Endodermal cell (in vitro differentiated cells): ENCODE data around the gene PCNT. TPM values are rescaled to one million over a fixed set of nuclear protein-coding genes. Genes with fewer than 3 reads are reported as not detected.

Experiments used
- DNase-seq: peaks from one replicate; pipeline ENCODE4 v3.0.0-alpha.2; 2017
- H3K27ac ChIP-seq: 2 replicates; pipeline ENCODE4 v1.5.1; 2013; ENCODE audit warnings: mild to moderate bottlenecking, low read depth, low read length, moderate library complexity
- H3K27me3 ChIP-seq: 2 replicates; pipeline ENCODE4 v1.6.1; 2013; ENCODE audit warnings: mild to moderate bottlenecking, low read length, moderate library complexity; ENCODE audit not compliant: insufficient read depth, control insufficient read depth, poor library complexity, severe bottlenecking
- H3K36me3 ChIP-seq: 2 replicates; pipeline ENCODE4 v1.7.0; 2013; ENCODE audit warnings: mild to moderate bottlenecking, low read length, moderate library complexity; ENCODE audit not compliant: control insufficient read depth, insufficient read depth
- H3K4me1 ChIP-seq: one replicate; pipeline ENCODE4 v1.7.0; 2013; ENCODE audit warnings: low read length; ENCODE audit not compliant: control insufficient read depth, insufficient read depth
- H3K4me3 ChIP-seq: 2 replicates; pipeline ENCODE4 v1.5.1; 2013; ENCODE audit warnings: mild to moderate bottlenecking, low read length, moderate library complexity
- H3K9ac ChIP-seq: 2 replicates; pipeline ENCODE4 v1.6.1; 2013; ENCODE audit warnings: mild to moderate bottlenecking, low read length, moderate library complexity; ENCODE audit not compliant: poor library complexity, severe bottlenecking; ENCODE audit errors: extremely low read depth
- H3K9me3 ChIP-seq: 2 replicates; pipeline ENCODE4 v1.6.1; 2013; ENCODE audit warnings: mild to moderate bottlenecking, low read length, moderate library complexity; ENCODE audit not compliant: control insufficient read depth
- H3K27ac Mint-ChIP-seq: 2 replicates; pipeline ENCODE4 v1.8.0; 2020; ENCODE audit warnings: mixed read lengths
- H3K27me3 Mint-ChIP-seq: 2 replicates; pipeline ENCODE4 v1.8.0; 2021; ENCODE audit warnings: mild to moderate bottlenecking, mixed read lengths; ENCODE audit not compliant: insufficient read depth
- H3K36me3 Mint-ChIP-seq: 2 replicates; pipeline ENCODE4 v1.8.0; 2020; ENCODE audit warnings: low read depth, mixed read lengths
- H3K4me1 Mint-ChIP-seq: 2 replicates; pipeline ENCODE4 v1.8.0; 2020; ENCODE audit warnings: mixed read lengths
- H3K4me3 Mint-ChIP-seq: 2 replicates; pipeline ENCODE4 v1.8.0; 2020; ENCODE audit warnings: mild to moderate bottlenecking, moderate library complexity, mixed read lengths
- H3K9me3 Mint-ChIP-seq: 2 replicates; pipeline ENCODE4 v1.8.0; 2020; ENCODE audit warnings: mild to moderate bottlenecking, mixed read lengths
- CTCF ChIP-seq: fragments of 200-600 bp; sonication (generic); conservative IDR thresholded peaks from 2 replicates; pipeline ENCODE4 v1.5.0; 2021; ENCODE audit warnings: antibody characterized with exemption, mild to moderate bottlenecking
- WGBS, 2 experiments: methylation state at CpG; one replicate each; pipeline versions ENCODE4 v1.1.5 to v1.1.7; 2013; ENCODE audit warnings: missing lambda C conversion rate in 2 of 2, mixed read lengths in 1 of 2; ENCODE audit not compliant: insufficient coverage in 1 of 2, insufficient read length in 1 of 2; 5-methylcytosine and 5-hydroxymethylcytosine counted together
- total RNA-seq, 2 donors: library from RNA; stranded (reverse); fragmentation: NEBNext Ultra II Directional in 1 of 2; extraction: Animal tissue kit (Norgen Biotek cat#: 25700) in 1 of 2; gene quantifications; 2 replicates in 1 of 2; 3 replicates in 1 of 2; pipeline ENCODE4 v1.2.1, GENCODE V29; 2021

PCNT gene
- total RNA-seq, 2 donors from 2014 or later, result 40.1 to 40.7 TPM

- H3K4me3 ChIP-seq, result no peak overlapping the region
- Mint-ChIP-seq H3K4me1 (no peaks in the 10 kb centered on the region), H3K27ac (no peak overlapping the region), H3K27me3 (no peaks in the 10 kb centered on the region), H3K4me3 (no peak overlapping the region), H3K36me3 (peaks cover 42% of the 10 kb centered on the region), H3K9me3 (no peaks in the 10 kb centered on the region)
- no peaks in the 10 kb centered on the region for H3K9me3 ChIP-seq
- peaks cover 43% of the 10 kb centered on the region for H3K36me3 ChIP-seq
- H3K27ac ChIP-seq, result no peak overlapping the region
- 95 to 96% methylated on average over 11 to 13 of the region's 13 CpGs for WGBS, 2 experiments
- no peak for DNase-seq
- H3K27me3 ChIP-seq, result no peaks in the 10 kb centered on the region
- no peak for TF ChIP-seq CTCF
- no peak overlapping the region for H3K9ac ChIP-seq
- no peaks in the 10 kb centered on the region for H3K4me1 ChIP-seq
Observed at GRCh38 chr21:46392921-46393320, 69.0 kb downstream of the PCNT start.

GRCh38 chr21:46393451-46393940 is 69.5 kb downstream of the PCNT start:
- H3K27ac Mint-ChIP-seq, result peak overlapping the region; percentile 72
- Histone ChIP-seq H3K9me3 (no peaks in the 10 kb centered on the region), H3K27ac (peak overlapping the region; percentile 68), H3K27me3 (no peaks in the 10 kb centered on the region), H3K4me3 (no peak overlapping the region), H3K4me1 (no peaks in the 10 kb centered on the region), H3K36me3 (peaks cover 46% of the 10 kb centered on the region), H3K9ac (no peak overlapping the region)
- H3K36me3 Mint-ChIP-seq, result peaks cover 44% of the 10 kb centered on the region
- no peaks in the 10 kb centered on the region for H3K9me3 Mint-ChIP-seq
- H3K27me3 Mint-ChIP-seq, result no peaks in the 10 kb centered on the region
- no peak for TF ChIP-seq CTCF
- WGBS, 2 experiments, result 91 to 94% methylated on average over 10 to 19 of the region's 19 CpGs
- H3K4me3 Mint-ChIP-seq, result no peak overlapping the region
- DNase-seq, result no peak
- no peaks in the 10 kb centered on the region for H3K4me1 Mint-ChIP-seq

GRCh38 chr21:46393941-46394594 is 70.1 kb downstream of the PCNT start:
- H3K36me3 ChIP-seq, result peaks cover 46% of the 10 kb centered on the region
- no peak overlapping the region for H3K9ac ChIP-seq
- DNase-seq, result no peak
- peaks cover 43% of the 10 kb centered on the region for H3K36me3 Mint-ChIP-seq
- no peak for TF ChIP-seq CTCF
- peak overlapping the region; percentile 72 for H3K27ac Mint-ChIP-seq
- H3K27me3 Mint-ChIP-seq, result no peaks in the 10 kb centered on the region
- H3K4me1 ChIP-seq, result no peaks in the 10 kb centered on the region
- WGBS, 2 experiments, result 95 to 96% methylated on average over 22 to 27 of the region's 27 CpGs
- H3K27me3 ChIP-seq, result no peaks in the 10 kb centered on the region
- no peak overlapping the region for H3K4me3 ChIP-seq
- no peaks in the 10 kb centered on the region for H3K4me1 Mint-ChIP-seq
- H3K4me3 Mint-ChIP-seq, result no peak overlapping the region
- H3K27ac ChIP-seq, result peak overlapping the region; percentile 68
- no peaks in the 10 kb centered on the region for H3K9me3 ChIP-seq
- no peaks in the 10 kb centered on the region for H3K9me3 Mint-ChIP-seq
